Cerebellar cortex (tissue), 1 donor: ENCODE measurements around the gene SNRNP25.
A peak's percentile ranks its signal among the peaks of the same experiment; 100 is the strongest.
"Not testable (repeated sequence)": the region's sequence is repeated elsewhere in the genome, so short reads cannot be mapped to it uniquely, and the experiment has no call there.

ENCODE experiments used
- DNase-seq: peaks from one replicate; pipeline ENCODE4 v3.0.0-alpha.2; 2015; ENCODE audit warnings: low spot score

SNRNP25 gene

DNA sequence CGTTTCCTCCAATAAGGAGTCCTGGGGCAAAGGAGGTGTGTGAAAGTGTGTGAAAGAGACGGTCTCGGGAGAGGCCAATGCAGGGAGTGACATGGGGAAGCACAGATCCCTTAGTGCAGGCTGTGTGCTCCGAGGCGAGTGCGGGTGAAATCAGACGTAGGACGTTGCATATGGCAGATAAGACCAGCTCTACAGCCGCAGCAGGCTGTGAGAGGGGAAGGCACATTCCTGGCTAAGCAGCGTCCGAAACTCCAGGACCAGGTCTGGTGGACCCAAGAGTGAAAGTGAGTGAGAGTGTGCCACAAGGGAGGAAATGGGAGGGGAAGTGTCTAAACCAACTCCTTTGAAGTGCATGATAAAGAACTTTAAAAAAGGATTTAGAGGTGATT, 11.6 kb upstream of the SNRNP25 start:
- DNase-seq, result no peak

DNA sequence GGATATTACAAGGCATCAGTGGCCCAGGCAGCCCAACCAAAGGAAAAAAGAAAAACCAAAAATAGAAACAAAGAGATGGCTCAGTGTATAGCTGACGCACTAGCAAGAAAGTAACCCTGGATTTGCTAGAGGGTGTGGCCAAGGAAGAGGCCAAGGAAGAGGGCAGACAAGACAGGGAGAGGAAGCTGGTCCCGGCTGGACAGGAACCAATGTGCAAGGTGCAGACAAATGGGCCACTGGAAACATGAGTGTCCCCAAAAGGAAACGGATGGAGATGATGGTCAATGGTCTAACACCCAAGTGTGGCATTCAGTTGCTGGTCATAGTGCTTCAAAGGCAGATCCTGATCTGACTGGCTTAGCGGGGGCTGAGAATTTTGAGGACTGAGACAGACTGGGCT, 10.9 kb upstream of the SNRNP25 start:
- no peak for DNase-seq

DNA sequence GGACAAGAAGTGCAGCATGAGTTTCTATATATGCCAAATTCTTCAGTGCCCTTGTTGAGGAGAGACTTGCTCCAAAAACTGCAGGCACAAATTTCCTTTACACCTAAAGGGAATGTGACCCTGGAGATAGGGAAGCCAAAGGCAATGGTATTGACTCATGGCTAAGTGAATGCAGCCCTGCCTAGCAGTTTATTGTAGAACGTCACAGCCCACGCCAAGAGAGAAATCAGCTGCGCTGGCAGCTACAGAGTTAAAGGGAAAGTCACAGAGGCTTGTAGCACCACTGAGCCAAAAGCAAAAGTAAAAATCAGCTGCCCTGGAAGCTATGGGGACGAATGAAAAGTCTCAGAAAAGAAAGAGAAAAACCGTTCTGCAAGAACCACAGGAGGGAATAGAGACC, 10.3 kb upstream of the SNRNP25 start:
- no peak for DNase-seq

DNA sequence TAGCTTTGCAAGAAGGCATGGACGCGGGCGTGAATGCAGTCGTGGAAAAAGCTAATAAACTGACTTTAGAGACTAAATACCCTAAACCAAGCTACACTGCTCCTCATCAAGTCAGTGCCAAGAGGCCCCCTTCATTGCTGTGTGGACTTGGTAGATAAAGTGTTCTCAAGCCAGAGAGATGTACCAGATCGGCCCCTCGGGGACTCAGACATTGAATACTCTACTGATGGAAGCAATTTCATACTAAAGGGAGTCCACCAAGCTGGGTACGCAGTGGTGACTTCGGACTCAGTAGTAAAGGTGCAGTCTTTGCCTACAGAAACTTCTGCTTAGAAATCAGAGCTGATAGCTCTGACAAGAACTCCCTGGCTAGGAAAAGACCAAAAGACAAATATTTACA, 9.0 kb upstream of the SNRNP25 start:
- no peak for DNase-seq

DNA sequence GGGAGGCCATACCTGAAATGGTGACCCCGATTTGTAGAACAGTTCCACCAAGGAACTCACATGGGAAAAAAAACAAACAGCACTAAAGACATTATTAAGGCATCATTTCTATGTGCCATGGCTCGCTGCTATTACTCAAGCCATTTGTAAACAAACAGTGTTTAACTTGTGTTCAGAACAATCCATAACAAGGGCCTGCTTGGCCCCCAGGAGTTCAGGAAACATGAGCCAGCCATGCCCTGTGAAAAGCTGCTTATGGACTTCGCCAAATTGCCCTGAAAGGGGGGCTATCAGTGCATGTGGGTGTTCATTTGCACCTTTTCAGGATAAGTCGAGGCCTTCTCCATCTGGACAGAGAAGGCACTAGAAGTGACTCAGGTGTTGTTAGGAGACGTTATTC, 8.2 kb upstream of the SNRNP25 start:
- DNase-seq, result no peak

DNA sequence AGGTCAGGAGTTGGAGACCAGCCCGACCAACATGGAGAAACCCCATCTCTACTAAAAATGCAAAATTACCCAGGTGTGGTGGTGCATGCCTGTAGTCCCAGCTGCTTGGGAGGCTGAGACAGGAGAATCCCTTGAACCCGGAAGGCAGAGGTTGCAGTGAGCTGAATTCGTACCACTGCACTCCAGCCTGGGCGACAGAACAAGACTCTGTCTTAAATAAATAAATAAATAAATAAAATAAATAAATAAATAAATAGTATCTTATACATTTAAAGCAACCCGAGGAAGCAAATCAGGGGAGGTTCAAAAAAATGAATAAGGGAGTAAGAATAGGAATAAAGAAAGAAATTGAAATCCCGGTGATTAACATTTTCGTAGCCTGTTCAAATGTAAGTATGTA, 7.1 kb upstream of the SNRNP25 start:
- DNase-seq, result not testable (repeated sequence)

DNA sequence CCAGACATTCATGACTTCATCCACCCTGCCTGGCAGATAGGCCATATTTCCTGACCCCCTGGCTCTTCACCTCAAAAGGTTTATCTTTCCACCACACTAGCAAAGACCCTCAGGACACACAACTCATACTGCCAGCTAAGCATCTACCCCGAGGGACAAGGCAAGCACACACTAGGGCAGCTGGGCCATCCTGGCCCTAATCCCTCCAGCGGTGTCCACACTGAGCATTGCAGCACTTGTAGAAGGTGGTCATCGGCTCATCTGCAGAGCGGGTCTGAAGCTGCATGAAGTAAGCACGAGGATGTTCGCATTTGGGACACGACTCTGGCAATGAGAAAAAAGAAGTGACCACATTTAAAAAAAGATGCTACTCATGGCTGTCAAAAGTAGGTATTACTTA, 6.4 kb upstream of the SNRNP25 start:
- no peak for DNase-seq

DNA sequence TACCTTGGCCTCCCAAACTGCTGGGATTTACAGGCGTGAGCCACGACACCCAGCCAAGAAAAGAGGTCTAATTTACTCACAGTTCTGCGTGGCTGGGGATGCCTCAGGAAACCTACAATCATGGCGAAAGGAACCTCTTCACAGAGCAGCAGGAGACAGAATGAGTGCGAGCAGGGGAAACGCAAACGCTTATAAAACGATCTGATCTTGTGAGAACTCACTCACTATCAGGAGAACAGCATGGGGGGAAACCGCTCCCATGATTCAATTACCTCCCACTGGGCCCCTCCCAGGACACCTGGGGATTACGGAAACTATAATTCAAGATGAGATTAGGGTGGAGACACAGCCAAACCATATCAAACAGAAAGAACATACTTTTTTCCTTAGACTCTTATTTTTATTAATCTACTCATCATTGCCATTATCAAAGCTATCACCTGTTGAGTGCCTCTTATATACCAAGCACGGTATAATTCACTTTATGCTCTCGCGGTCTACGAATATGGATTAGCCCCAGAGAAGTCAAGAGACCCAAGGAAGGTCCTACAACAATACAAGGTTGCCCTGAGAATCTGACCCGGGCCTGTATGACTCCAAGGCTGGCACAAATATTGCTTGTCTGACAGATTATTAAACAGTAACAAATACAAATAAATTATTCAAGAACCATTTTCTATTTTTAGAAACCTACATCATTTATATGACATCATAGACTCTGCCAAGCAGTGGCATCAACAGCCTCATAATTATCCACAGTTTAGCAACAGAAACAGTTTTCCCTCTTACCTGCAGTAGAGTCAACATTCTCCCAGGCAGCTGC, 2.6 kb upstream of the SNRNP25 start:
- no peak for DNase-seq

DNA sequence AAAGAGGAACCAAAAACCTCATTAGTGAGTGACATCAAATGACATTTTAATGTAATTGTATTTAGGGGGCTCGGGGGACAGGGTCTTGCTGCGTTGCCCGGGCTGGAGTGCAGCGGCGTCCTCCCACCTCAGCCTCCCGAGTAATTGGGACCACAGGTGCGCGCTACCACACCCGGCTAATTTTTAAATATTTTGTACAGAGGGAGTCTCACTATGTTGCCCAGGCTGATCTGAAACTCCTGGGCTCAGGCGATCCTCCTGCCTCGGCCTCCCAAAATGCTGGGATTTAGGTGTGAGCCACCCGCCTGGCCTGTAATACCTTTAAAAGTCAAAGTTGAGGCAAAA, 581 bp downstream of the SNRNP25 start:
- no peak for DNase-seq

DNA sequence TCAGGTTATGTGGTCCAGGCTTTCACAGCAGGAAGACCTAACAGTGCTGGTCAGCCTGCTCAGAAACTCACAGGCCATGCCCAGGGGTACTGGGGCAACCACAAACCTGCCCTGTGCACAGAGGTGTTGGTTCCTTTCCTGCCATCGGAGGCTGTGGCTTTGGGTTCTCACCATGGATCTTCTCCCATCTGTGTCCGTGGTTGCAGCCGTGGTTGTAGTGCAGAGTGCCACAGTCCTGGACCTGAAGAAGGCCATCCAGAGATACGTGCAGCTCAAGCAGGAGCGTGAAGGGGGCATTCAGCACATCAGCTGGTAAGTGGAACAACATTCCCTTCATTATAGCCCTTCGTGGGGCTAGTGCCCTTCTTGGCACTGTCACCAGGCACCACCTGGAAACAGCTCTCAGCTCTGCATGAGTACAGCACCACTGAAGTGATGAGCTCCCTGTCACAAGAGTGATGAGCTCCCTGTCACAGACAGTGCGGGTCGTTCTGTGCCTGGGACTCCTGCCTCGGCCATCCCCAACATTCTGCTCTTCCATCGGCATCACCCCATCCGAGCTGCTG, 2.0 kb downstream of the SNRNP25 start:
- no peak for DNase-seq

DNA sequence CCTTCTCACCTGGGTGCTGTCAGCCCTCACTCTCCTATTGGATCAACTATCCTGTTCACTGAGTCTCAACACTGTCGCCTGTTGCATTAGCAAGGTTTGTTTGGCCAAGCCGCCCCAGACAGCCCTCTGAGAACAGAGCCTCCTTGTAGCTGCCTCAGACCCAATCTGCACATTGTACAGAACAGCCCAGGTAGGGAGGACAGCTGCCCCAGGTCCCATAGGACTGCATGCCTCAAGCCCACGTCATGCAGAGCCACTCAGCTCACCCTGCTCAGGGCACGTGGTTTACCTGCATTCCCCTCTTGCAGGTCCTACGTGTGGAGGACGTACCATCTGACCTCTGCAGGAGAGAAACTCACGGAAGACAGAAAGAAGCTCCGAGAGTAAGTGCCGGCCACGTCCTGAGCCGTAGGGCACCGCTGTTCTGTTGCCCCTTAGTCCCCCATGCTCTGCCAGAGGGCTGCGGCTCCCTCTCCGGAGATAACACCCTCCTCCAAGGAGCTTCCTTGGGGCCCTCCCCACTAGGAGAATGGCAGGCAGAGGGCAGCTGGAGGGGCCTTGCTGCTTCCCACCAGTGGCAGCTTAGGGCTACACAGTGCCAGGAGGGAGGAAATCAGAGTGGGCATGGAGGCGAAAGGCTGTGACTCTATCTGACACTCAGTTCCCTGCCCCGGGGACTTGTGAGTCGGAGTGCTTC, 2.8 kb downstream of the SNRNP25 start:
- DNase-seq, result no peak

DNA sequence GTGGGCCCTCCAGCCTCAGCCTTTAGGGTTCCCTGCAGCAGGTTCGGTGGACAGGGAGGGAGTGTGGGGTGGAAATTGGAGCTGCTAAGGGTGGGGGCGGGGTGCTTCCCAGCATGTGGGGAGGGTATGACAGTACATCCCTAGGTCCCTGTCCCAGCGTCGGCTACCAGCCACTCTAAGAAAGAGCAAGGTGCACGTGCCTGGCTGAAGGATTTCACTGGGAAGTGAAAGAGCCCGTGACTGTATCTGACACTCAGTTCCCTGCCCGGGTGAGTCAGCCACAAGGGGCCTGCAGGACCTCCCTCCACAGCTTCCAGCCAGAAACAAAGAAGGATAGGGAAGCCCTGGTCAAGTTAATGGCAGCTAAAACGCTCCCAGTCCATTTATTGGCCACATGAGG, 4.1 kb downstream of the SNRNP25 start:
- DNase-seq, result no peak

DNA sequence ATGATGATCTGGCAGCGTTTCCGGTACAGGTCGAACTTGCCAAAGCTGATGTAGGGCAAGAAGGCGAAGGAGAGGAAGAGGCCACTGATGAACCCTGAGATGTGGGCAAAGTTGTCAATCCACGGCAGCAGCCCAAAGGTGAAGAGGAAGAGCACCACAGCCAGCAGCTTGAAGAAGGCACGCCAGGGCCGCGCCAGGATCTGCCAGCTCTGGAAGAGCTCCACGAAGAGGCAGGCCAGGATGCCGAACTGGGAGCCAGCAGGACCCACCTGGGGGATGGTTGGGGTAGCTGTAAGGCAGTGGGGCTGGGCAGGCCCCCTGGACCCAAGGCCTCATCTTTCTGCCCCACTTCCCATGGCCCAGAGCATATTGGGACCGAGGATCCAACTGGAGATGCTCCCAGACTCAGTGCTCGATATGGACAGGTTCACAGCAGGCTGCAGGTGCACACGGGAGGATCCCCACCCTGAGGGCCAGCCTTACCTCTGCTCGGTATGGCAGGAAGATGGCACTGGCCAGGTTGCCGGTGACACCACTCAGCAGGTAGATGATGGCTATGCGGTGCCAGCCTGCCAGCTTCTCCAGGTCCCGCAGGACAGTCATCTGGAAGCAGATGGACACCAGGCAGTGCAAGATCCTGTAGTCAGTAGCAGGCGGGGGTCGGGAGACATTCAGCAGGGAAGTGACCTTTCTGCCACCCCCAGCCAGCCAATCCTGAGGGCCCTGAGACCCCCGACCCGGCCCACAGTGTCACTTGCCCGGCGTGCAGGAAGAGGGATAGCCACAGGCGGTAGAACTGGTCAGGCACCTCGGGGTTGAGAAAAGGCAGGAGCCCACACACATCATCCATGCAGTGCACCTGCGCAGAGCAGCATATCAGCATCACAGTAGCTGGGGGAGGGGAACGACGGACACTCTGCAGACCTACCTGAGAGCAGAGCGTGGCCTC, 5.1 kb downstream of the SNRNP25 start:
- DNase-seq, result no peak

DNA sequence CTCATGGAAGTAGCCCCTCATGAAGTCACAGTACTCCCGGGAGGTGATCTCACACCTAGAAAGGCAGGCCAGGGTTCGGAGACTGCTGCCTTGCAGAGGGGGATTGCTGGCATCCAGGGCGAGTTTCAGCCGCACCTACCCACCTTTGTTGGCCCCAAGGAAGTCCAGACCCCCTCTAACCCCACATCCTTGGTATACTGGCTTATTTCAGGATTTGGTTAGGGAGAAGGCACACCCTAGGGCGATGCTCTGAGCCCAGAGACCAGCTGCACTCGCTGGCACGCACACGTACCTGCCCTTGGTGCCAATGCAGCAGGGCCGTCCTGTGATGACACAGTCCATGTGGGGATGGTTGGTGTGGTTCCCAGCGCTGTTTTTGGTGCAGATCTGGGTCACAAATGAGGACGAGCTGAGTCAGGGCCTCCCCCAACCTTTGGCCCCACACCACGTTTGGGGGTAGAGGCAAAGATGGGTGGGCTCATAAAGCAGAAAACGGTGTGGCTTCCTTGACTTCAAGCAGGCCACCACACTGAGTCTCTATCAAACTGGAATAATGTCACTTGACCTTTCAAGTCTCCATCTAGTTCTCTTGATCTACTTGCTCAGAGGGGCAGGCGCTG, 5.9 kb downstream of the SNRNP25 start:
- DNase-seq, result peak; percentile 45

DNA sequence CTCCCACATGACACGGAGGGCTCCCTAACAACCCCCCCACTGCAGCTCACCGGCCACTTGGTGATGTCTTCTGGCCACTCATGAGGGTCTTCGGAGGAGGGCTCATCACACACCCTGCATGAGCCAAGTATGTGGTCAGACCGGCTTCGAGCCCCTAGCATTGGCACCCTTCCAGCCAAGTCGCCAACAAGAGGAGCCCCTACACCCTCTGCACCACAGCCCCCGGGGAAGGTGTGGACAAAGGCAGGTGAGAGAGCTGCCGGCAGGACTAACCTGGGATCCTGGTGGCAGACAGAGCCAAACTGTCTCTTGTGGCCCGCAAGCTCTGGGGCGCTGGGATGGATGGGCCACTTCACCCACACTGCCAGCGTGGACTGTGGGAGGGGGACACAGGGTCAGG, 6.5 kb downstream of the SNRNP25 start:
- no peak for DNase-seq

DNA sequence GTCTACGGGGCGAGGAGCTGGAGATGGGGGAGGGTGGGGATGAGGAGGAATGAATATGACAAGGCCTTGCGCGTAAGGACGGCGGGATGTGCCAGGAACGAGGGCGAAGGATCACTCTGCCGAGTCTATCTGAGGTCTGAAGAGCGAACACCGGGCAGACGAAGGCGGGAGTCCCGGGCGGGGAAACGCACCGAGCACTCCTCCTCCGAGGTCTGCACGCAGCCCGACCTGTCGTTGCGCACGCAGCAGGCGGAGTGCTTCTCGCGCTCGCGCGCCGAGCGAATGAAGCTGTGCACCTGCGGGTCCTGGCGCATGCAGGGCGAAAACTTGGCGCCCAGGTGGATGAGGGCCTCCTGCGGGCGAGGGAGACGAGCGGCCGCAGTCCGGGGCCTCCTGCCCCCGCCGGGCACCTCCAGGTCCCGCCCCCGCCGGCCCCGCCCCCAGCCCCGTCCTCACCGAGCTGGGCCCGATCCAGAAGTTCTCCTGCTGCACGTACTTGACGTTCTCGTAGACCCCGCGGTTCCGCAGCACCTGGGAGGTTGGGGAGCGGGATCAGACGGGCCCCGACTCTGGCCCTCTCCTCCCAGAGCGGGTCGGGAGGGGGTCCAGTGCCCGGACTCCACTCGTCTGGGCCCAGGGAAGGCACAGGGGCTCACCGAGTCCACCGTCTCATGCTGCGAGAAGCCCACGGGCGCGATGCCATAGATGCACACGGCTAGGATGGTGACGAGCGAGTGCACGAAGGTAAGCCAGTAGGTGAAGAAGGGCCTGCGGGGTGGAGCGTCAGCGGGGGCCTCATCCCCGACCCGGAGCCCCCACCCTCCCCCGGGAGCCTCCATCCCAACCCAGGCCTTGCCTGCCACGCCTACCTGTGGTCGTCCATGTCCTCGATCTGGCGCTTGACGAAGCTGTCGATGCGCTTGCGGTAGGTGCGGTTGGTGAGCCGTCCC, 7.6 kb downstream of the SNRNP25 start:
- DNase-seq, result no peak

DNA sequence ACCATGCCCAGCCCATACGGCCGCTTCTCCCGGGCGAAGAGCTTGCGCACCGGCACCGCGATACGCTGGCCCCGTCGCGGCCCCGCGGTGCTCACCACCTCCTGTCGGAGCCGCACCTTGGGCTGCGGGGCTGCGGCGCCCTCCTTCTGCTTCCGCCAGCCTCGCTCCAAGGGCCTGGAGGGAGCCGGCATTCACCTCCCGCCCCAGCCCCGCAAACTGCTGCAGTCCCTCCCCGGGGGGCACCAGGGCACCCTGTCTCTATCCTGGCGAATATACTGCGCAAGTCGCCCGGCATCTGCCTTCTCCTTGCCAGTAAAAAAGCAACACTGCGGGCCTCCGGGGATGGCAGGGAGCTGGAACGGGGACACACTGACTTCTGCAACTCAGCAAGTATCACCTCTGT, 8.3 kb downstream of the SNRNP25 start:
- no peak for DNase-seq

DNA sequence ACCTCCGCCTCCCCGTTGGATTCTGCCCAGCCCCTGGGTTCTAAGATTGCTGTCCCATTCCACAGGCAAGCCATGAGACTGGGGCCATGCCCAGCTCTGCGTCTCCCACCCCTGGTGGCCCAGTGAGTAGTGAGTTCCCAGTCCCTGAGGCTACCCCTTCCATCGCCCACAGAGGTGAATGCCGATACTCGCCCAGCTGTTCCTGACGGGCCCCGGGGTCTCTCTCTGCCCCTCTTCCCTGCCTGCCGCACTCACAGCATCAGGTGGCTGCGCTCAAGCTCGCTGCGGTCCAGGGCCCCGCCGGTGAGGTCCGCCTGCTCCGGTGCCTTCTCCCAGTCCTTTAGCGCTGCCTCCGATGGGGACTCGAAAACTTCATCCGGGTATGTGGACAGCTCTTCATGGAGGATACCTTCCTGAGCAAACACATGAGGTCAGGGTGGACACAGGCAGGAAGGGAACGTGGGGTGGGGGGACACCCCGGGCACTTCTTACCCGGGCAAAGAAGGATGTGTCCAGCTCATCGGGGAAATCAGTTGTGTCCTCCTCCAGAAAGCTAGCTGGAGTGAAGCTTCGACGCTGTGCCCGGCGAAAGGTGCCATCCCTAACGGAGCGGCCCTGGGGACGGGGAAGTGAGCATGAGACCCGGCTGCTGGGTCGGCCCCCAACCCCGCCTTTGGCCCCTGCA, 8.8 kb downstream of the SNRNP25 start:
- DNase-seq, result no peak

DNA sequence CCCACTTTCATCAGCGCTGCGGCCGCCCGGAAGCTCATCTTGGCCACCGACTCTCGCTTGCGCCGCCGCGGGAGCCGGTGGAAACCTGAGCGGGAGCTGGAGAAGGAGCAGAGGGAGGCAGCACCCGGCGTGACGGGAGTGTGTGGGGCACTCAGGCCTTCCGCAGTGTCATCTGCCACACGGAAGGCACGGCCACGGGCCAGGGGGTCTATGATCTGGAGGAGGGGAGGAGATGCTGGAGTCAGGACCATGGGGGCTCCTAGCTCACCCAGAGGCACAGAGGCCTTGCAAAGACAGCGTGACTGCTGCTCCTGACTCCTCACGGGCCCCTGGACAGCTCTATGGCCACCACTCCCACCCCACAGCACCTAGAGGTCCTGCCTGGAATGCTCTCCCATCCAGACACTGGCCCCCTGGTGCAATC, 9.4 kb downstream of the SNRNP25 start:
- no peak for DNase-seq

DNA sequence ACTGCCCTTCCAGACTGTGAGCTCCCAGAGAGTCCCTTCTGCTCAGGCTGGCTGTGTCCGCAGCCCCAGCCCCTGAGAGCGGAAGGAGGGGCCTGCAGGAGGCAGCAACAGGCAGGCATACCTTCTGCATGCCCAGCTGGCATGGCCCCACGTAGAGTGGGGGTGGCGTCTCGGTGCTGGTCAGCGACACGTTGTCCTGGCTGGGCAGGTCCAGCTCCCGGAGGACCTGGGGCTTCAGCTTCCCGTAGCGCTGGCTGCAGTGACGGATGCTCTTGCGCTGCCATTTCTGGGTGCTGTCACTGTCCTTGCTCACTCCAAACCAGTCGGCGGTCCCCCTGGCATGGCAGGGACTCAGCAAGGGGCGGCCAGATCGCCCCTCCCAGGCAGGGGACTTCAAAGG, 9.8 kb downstream of the SNRNP25 start:
- peak; percentile 53 for DNase-seq
